ENCODE measurements around the gene MYD88.

DNA sequence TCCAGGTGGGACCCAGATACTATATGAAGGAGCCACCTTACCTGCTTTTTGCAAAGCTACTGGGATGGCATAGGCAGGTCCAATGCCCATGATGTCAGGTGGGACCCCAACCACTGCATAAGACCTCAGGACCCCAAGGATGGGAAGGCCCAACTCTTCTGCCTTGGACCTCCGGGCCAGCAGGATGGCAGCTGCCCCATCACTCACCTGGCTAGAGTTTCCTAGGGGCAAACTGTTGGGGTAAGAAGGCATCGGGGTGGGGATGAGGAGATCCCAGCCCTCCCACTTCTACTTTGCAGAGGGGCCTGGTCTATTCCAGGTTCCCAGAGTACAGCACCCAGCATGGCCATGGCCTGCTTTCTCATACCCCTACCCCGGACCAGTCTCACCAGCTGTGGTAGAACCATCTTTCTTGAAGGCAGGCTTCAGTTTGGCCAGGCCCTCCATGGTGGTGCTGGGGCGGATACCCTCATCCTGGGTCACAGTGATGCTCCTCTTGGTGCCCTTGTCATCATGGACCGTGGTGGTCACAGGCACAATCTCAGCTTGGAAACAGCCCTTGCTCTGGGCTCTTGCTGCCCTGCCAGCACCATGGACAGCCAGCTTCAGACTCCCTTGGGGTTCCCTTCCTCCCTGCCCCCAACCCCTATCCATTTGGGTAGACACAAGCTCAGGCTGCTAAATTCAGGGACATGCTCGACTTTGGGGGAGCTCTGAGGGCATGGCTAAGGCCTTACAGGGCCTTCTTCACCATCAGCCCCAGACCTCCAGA is 12.2 kb upstream of the MYD88 start:
- TF ChIP-seq, protein P1, sequence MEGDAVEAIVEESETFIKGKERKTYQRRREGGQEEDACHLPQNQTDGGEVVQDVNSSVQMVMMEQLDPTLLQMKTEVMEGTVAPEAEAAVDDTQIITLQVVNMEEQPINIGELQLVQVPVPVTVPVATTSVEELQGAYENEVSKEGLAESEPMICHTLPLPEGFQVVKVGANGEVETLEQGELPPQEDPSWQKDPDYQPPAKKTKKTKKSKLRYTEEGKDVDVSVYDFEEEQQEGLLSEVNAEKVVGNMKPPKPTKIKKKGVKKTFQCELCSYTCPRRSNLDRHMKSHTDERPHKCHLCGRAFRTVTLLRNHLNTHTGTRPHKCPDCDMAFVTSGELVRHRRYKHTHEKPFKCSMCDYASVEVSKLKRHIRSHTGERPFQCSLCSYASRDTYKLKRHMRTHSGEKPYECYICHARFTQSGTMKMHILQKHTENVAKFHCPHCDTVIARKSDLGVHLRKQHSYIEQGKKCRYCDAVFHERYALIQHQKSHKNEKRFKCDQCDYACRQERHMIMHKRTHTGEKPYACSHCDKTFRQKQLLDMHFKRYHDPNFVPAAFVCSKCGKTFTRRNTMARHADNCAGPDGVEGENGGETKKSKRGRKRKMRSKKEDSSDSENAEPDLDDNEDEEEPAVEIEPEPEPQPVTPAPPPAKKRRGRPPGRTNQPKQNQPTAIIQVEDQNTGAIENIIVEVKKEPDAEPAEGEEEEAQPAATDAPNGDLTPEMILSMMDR (IDR thresholded peaks at IDR 0.05) = no peak
- TF ChIP-seq NFYB (CRISPR knock-in tag; conservative IDR thresholded peaks at IDR 0.05; ENCODE audit: low read depth) (no peak), CREM (CRISPR knock-in tag; IDR thresholded peaks at IDR 0.05) (no peak), FOXJ3 (CRISPR knock-in tag; IDR thresholded peaks at IDR 0.05; ENCODE audit: borderline replicate concordance) (no peak), GABPB1 (CRISPR knock-in tag; IDR thresholded peaks at IDR 0.05) (no peak), ATF1 (CRISPR knock-in tag; IDR thresholded peaks at IDR 0.05) (no peak), KAT7 (CRISPR knock-in tag; IDR thresholded peaks at IDR 0.05; ENCODE audit: borderline replicate concordance) (no peak), ZNF121 (CRISPR knock-in tag; IDR thresholded peaks at IDR 0.05) (no peak), MYBL2 (CRISPR knock-in tag; IDR thresholded peaks at IDR 0.05) (no peak), NR2C2 (CRISPR knock-in tag; IDR thresholded peaks at IDR 0.05) (no peak), GTF2I (CRISPR knock-in tag; conservative IDR thresholded peaks at IDR 0.05) (no peak)
- TF ChIP-seq, protein P2, sequence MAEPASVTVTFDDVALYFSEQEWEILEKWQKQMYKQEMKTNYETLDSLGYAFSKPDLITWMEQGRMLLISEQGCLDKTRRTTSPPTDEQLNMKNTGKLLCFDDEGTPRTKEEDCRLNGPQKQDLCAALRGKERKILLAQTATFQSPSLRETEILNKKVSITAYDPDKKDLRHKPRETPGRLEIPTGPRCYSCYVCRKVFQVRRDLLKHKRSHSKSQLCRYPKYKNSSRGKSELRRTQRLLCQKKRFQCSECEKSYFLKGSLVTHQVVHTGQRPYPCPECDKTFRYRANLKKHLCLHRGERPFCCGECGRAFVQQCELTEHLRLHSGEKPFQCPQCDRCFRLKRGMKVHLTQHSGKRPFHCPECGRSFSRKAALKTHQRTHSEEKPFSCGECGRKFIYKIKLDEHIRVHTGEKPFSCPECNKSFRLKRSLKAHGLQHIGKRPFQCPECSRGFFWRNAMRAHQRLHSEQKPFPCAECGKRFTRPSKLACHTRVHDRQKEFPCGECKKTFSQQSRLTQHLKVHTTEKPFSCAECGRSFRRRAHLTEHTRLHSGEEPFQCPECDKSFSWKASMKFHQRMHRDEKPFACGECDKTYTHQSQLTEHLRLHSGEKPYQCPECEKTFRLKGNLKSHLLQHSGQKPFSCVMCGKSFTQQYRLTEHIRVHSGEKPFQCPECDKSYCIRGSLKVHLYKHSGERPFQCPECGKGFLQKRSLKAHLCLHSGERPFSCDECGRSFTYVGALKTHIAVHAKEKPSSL (CRISPR knock-in tag; conservative IDR thresholded peaks at IDR 0.05) = no peak
- TF ChIP-seq, protein P3, sequence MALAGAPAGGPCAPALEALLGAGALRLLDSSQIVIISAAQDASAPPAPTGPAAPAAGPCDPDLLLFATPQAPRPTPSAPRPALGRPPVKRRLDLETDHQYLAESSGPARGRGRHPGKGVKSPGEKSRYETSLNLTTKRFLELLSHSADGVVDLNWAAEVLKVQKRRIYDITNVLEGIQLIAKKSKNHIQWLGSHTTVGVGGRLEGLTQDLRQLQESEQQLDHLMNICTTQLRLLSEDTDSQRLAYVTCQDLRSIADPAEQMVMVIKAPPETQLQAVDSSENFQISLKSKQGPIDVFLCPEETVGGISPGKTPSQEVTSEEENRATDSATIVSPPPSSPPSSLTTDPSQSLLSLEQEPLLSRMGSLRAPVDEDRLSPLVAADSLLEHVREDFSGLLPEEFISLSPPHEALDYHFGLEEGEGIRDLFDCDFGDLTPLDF (CRISPR knock-in tag; IDR thresholded peaks at IDR 0.05) = no peak
